Stimulated activated CD8-positive, alpha-beta memory T cell treated with anti-CD3 and anti-CD28 coated beads, Interleukin-12 subunit alpha, Interleukin-12 subunit beta, amount 100 ng/mL, for 24 hours (primary cell): ENCODE measurements around the gene FBXL4.
"Not testable (repeated sequence)": the region's sequence is repeated elsewhere in the genome, so short reads cannot be mapped to it uniquely, and the experiment has no call there.

Experiments used
- DNase-seq: peaks from one replicate; pipeline ENCODE4 v3.0.0-alpha.2; 2020; ENCODE audit errors: extremely low read depth

FBXL4 gene

GRCh38 chr6:98945311-98946115, 2.2 kb downstream of the FBXL4 start:
- no peak for DNase-seq

GRCh38 chr6:98944598-98945081, 3.1 kb downstream of the FBXL4 start:
- no peak for DNase-seq

- no peak for DNase-seq
Observed at GRCh38 chr6:98944168-98944567, 3.6 kb downstream of the FBXL4 start.

GRCh38 chr6:98942263-98942803, 5.4 kb downstream of the FBXL4 start:
- no peak for DNase-seq

- no peak for DNase-seq
Observed at GRCh38 chr6:98941319-98941718, 6.4 kb downstream of the FBXL4 start.

- DNase-seq = no peak
Observed at GRCh38 chr6:98937351-98937750, 10.4 kb downstream of the FBXL4 start.

GRCh38 chr6:98932381-98932780, 15.4 kb downstream of the FBXL4 start:
- no peak for DNase-seq

GRCh38 chr6:98931696-98932095, 16.1 kb downstream of the FBXL4 start:
- DNase-seq = no peak

- DNase-seq = no peak
Observed at GRCh38 chr6:98929498-98930060, 18.2 kb downstream of the FBXL4 start.

- no peak for DNase-seq
Observed at GRCh38 chr6:98928688-98929087, 19.1 kb downstream of the FBXL4 start.

- DNase-seq = no peak
Observed at GRCh38 chr6:98927534-98927933, 20.2 kb downstream of the FBXL4 start.

GRCh38 chr6:98925831-98926230, 21.9 kb downstream of the FBXL4 start:
- no peak for DNase-seq

GRCh38 chr6:98924647-98925046, 23.1 kb downstream of the FBXL4 start:
- no peak for DNase-seq

GRCh38 chr6:98920904-98921431, 26.8 kb downstream of the FBXL4 start:
- no peak for DNase-seq

- not testable (repeated sequence) for DNase-seq
Observed at GRCh38 chr6:98910946-98911345, 36.8 kb downstream of the FBXL4 start.

- no peak for DNase-seq
Observed at GRCh38 chr6:98909236-98909635, 38.5 kb downstream of the FBXL4 start.

GRCh38 chr6:98906342-98906741, 41.4 kb downstream of the FBXL4 start:
- not testable (repeated sequence) for DNase-seq

GRCh38 chr6:98905759-98906158, 42.0 kb downstream of the FBXL4 start:
- DNase-seq = no peak

GRCh38 chr6:98904096-98904495, 43.6 kb downstream of the FBXL4 start:
- DNase-seq = no peak

GRCh38 chr6:98900706-98901105, 47.0 kb downstream of the FBXL4 start:
- DNase-seq = no peak

GRCh38 chr6:98894810-98895209, 52.9 kb downstream of the FBXL4 start:
- no peak for DNase-seq

- DNase-seq = no peak
Observed at GRCh38 chr6:98887650-98888049, 60.1 kb downstream of the FBXL4 start.

GRCh38 chr6:98885330-98885729, 62.4 kb downstream of the FBXL4 start:
- DNase-seq = no peak
